Upper lobe of right lung (tissue), 1 donor: ENCODE results near the gene SEMA6B. TPM values are rescaled to one million over a fixed set of nuclear protein-coding genes. Genes with fewer than 3 reads are reported as not detected.
A peak's percentile ranks its signal among the peaks of the same experiment; 100 is the strongest.

Experiments
- ATAC-seq: fragments of 200-7000 bp; cut with Tn5 transposase; one replicate; pipeline ENCODE4 v1.9.1; 2020; ENCODE audit warnings: mild to moderate bottlenecking, moderate library complexity
- DNase-seq: peaks from one replicate; pipeline ENCODE4 v3.0.0-alpha.2; 2020
- H3K27ac ChIP-seq: fragments of 200-600 bp; one replicate; pipeline ENCODE4 v1.8.0; 2022
- H3K27me3 ChIP-seq: fragments of 200-600 bp; one replicate; pipeline ENCODE4 v1.8.0; 2022; ENCODE audit warnings: mild to moderate bottlenecking
- H3K36me3 ChIP-seq: fragments of 200-600 bp; one replicate; pipeline ENCODE4 v1.8.0; 2022
- H3K4me1 ChIP-seq: fragments of 200-600 bp; one replicate; pipeline ENCODE4 v1.8.0; 2022
- H3K4me3 ChIP-seq: fragments of 200-600 bp; one replicate; pipeline ENCODE4 v1.8.0; 2022; ENCODE audit warnings: mild to moderate bottlenecking
- H3K9me3 ChIP-seq: fragments of 200-600 bp; one replicate; pipeline ENCODE4 v1.8.0; 2022
- CTCF ChIP-seq: fragments of 200-600 bp; IDR thresholded peaks from one replicate; pipeline ENCODE4 v1.8.0; 2022; ENCODE audit warnings: antibody characterized with exemption
- intact Hi-C: fragments of 100-400 bp; cut with DNase I; formaldehyde crosslinking; loops from one replicate; pipeline ENCODE4 v1.11.0; 2022
- total RNA-seq: library from RNA; stranded (reverse); fragmentation: NEBNext Ultra II Directional; extraction: Animal tissue kit (Norgen Biotek cat#: 25700); gene quantifications from one replicate; pipeline ENCODE4 v1.2.1, GENCODE V29; 2021
- donor health status: DM: no; HTN: yes; CAD: no; lungs with severe emphysema.

Gene SEMA6B
- total RNA-seq, 1 donor from 2014 or later, result 20.3 TPM

GRCh38 chr19:4586691-4587090, 27.2 kb upstream of the SEMA6B start:
- H3K4me3 ChIP-seq, result no peak overlapping the region
- H3K27me3 ChIP-seq, result peaks cover 67% of the 10 kb centered on the region
- no peak for ATAC-seq
- H3K4me1 ChIP-seq, result peaks cover 12% of the 10 kb centered on the region
- no peaks in the 10 kb centered on the region for H3K36me3 ChIP-seq
- no peak for DNase-seq
- H3K9me3 ChIP-seq, result no peaks in the 10 kb centered on the region
- intact Hi-C loops, result no loop called here
- no peak for TF ChIP-seq CTCF
- H3K27ac ChIP-seq, result no peak overlapping the region

- no peak for ATAC-seq
- Histone ChIP-seq H3K27me3 (peaks cover 68% of the 10 kb centered on the region), H3K4me1 (peaks cover 12% of the 10 kb centered on the region), H3K36me3 (no peaks in the 10 kb centered on the region), H3K4me3 (no peak overlapping the region), H3K27ac (no peak overlapping the region), H3K9me3 (no peaks in the 10 kb centered on the region)
- DNase-seq, result no peak
- TF ChIP-seq CTCF, result no peak
- intact Hi-C loops, result no loop called here
Observed at GRCh38 chr19:4586245-4586644, 26.8 kb upstream of the SEMA6B start.

- intact Hi-C loops, result no loop called here
- Histone ChIP-seq H3K27ac (no peak overlapping the region), H3K4me3 (no peak overlapping the region), H3K4me1 (peaks cover 12% of the 10 kb centered on the region), H3K27me3 (peaks cover 68% of the 10 kb centered on the region), H3K36me3 (no peaks in the 10 kb centered on the region), H3K9me3 (no peaks in the 10 kb centered on the region)
- DNase-seq (no peak), ATAC-seq (no peak)
- TF ChIP-seq CTCF, result no peak
Observed at GRCh38 chr19:4585556-4585955, 26.1 kb upstream of the SEMA6B start.

- no peak for DNase-seq
- Histone ChIP-seq H3K27me3 (peaks cover 73% of the 10 kb centered on the region), H3K36me3 (no peaks in the 10 kb centered on the region), H3K4me3 (peak overlapping the region; percentile 25), H3K9me3 (no peaks in the 10 kb centered on the region), H3K4me1 (peaks cover 12% of the 10 kb centered on the region), H3K27ac (no peak overlapping the region)
- no peak for ATAC-seq
- intact Hi-C loops, result no loop called here
- TF ChIP-seq CTCF, result no peak
Observed at GRCh38 chr19:4584670-4585460, 25.4 kb upstream of the SEMA6B start.

- no peaks in the 10 kb centered on the region for H3K36me3 ChIP-seq
- no peak for TF ChIP-seq CTCF
- no peaks in the 10 kb centered on the region for H3K9me3 ChIP-seq
- intact Hi-C loops, result no loop called here
- H3K27ac ChIP-seq, result no peak overlapping the region
- no peak for ATAC-seq
- peak overlapping the region; percentile 25 for H3K4me3 ChIP-seq
- no peak for DNase-seq
- peaks cover 73% of the 10 kb centered on the region for H3K27me3 ChIP-seq
- H3K4me1 ChIP-seq, result peaks cover 12% of the 10 kb centered on the region
Observed at GRCh38 chr19:4583961-4584669, 24.6 kb upstream of the SEMA6B start.
